ENCODE measurements around the gene VIPR2. TPM values are rescaled to one million over a fixed set of nuclear protein-coding genes. Genes with fewer than 3 reads are reported as not detected.

The VIPR2 gene
- total RNA-seq, 1 experiment from 2014 or later: not detected

DNA sequence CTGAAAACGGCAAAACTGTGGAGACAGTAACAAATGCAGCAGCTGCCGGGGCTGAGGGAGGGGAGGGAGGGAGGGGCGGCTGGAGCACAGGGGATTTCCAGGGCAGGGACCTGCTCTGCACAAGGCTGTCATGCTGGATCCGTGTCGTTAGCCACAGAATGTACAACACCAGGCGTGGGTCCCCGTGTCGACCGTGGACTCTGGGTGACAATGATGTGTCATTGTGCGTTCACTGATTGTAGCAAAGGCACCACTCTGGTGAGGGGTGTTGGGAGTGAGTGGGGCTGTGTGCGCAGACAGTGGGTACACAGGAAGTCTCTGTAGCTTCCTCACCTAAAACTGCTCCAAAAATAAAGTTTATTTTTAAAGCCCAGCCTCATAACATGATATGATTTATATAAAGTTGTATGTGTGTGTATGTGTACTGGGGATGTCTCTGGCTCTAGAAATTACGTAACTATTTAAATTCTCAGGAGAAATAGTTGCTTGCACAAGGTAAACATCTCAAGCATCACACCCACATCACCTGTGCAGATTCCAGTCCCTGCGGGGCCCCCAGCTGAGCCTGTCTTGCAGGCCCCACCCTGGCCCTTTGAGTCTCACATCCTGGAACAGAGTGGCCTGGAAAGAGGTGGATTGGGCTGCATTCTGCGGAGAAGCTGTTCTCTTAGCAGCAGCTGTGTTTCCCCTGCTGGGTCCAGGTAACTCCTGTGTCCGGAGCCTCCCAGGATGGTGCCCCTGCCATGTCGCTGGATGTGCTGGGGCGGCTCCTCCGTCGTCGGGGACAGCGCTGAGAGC, 152.6 kb downstream of the VIPR2 start:
- H3F3A ChIP-seq (ENCODE audit: insufficient read depth, low read depth): no peaks in the 10 kb centered on the region
- H2AFZ ChIP-seq: no peak overlapping the region
- intact Hi-C loops (cut with micrococcal nuclease; ENCODE audit: unreplicated experiment): no loop called here
- BruUV-seq (replicated peaks): no TSS peak
- CTCF ChIA-PET: interaction anchor here (0.5 kb wide), 1 partner anchor 1372 kb away, joined by 4 read pairs; no protein-coding TSS in a partner anchor
- H4K20me1 ChIP-seq (ENCODE audit: insufficient read depth): no peaks in the 10 kb centered on the region
- H3K79me2 ChIP-seq (ENCODE audit: low read depth): no peaks in the 10 kb centered on the region
- H3K27ac ChIP-seq: no peak overlapping the region
- no peak for DNase-seq
- no peak overlapping the region for H3K4me3 ChIP-seq
- POLR2A ChIA-PET (ENCODE audit: unreplicated experiment): no interaction called here
- no peaks in the 10 kb centered on the region for H3K4me1 ChIP-seq (replicated peaks; ENCODE audit: insufficient read depth)
- no peak overlapping the region for H3K4me2 ChIP-seq
- H3K9me3 ChIP-seq (ENCODE audit: insufficient read depth, low read depth): 0 out of 2 replicates have a peak, but pooled peaks cover 3% of the 10 kb centered on the region
- no peaks in the 10 kb centered on the region for H3K9me2 ChIP-seq (ENCODE audit: insufficient read depth)
- TF ChIP-seq EZH2 (IDR thresholded peaks at IDR 0.05; ENCODE audit: low read depth): no peak
- TF ChIP-seq, protein P1, sequence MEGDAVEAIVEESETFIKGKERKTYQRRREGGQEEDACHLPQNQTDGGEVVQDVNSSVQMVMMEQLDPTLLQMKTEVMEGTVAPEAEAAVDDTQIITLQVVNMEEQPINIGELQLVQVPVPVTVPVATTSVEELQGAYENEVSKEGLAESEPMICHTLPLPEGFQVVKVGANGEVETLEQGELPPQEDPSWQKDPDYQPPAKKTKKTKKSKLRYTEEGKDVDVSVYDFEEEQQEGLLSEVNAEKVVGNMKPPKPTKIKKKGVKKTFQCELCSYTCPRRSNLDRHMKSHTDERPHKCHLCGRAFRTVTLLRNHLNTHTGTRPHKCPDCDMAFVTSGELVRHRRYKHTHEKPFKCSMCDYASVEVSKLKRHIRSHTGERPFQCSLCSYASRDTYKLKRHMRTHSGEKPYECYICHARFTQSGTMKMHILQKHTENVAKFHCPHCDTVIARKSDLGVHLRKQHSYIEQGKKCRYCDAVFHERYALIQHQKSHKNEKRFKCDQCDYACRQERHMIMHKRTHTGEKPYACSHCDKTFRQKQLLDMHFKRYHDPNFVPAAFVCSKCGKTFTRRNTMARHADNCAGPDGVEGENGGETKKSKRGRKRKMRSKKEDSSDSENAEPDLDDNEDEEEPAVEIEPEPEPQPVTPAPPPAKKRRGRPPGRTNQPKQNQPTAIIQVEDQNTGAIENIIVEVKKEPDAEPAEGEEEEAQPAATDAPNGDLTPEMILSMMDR (conservative IDR thresholded peaks at IDR 0.05): no peak
- no peaks in the 10 kb centered on the region for H3K36me3 ChIP-seq (ENCODE audit: low read depth)
- peaks cover 73% of the 10 kb centered on the region for H3K27me3 ChIP-seq (ENCODE audit: insufficient read depth, low read depth)

- ChIA-PET CTCF (no interaction called here), POLR2A (ENCODE audit: unreplicated experiment) (no interaction called here)
- Histone ChIP-seq H3K4me2 (no peak overlapping the region), H3K9me2 (ENCODE audit: insufficient read depth) (no peaks in the 10 kb centered on the region), H3F3A (ENCODE audit: insufficient read depth, low read depth) (no peaks in the 10 kb centered on the region), H3K4me1 (replicated peaks; ENCODE audit: insufficient read depth) (no peaks in the 10 kb centered on the region), H3K79me2 (ENCODE audit: low read depth) (no peaks in the 10 kb centered on the region), H3K36me3 (ENCODE audit: low read depth) (no peaks in the 10 kb centered on the region), H4K20me1 (ENCODE audit: insufficient read depth) (no peaks in the 10 kb centered on the region), H2AFZ (no peak overlapping the region), H3K27ac (no peak overlapping the region), H3K4me3 (no peak overlapping the region), H3K27me3 (ENCODE audit: insufficient read depth, low read depth) (peaks cover 50% of the 10 kb centered on the region), H3K9me3 (ENCODE audit: insufficient read depth, low read depth) (0 out of 2 replicates have a peak, but pooled peaks cover 3% of the 10 kb centered on the region)
- BruUV-seq (replicated peaks): no TSS peak
- TF ChIP-seq, protein P1 (conservative IDR thresholded peaks at IDR 0.05): no peak
- intact Hi-C loops (cut with micrococcal nuclease; ENCODE audit: unreplicated experiment): no loop called here
- no peak for DNase-seq
Observed at GRCh38 chr7:158988996-158989395, 155.7 kb downstream of the VIPR2 start.

DNA sequence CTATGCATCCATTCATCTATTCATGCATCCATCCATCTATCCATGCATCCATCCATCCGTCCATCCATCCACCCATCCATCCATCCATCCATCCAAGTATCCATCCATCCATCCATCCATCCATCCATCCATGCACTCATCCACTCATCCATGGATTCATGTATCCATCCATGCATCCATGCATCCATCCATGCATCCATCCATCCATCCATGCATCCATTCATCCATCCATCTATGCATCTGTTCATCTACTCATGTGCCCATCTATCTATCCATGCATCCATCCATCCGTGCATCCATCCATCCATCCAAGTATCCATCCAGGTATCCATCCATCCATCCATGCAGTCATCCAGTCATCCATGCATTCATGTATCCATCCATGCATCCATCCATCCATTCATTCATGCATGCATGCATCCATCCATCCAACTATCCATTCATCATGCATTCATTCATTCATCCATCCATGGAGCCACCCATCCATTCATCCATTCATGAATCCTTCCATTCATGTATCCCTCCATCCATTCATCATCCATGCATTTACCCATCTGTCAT, 156.3 kb downstream of the VIPR2 start:
- intact Hi-C loops (cut with micrococcal nuclease; ENCODE audit: unreplicated experiment): no loop called here
- no peak overlapping the region for H2AFZ ChIP-seq
- H3K9me2 ChIP-seq (ENCODE audit: insufficient read depth): no peaks in the 10 kb centered on the region
- DNase-seq: no peak
- ChIA-PET POLR2A (ENCODE audit: unreplicated experiment) (no interaction called here), CTCF (no interaction called here)
- no peak overlapping the region for H3K4me3 ChIP-seq
- H3F3A ChIP-seq (ENCODE audit: insufficient read depth, low read depth): no peaks in the 10 kb centered on the region
- H3K79me2 ChIP-seq (ENCODE audit: low read depth): no peaks in the 10 kb centered on the region
- H3K27ac ChIP-seq: no peak overlapping the region
- H4K20me1 ChIP-seq (ENCODE audit: insufficient read depth): no peaks in the 10 kb centered on the region
- no TSS peak for BruUV-seq (replicated peaks)
- no peak overlapping the region for H3K4me2 ChIP-seq
- H3K27me3 ChIP-seq (ENCODE audit: insufficient read depth, low read depth): peaks cover 44% of the 10 kb centered on the region
- no peaks in the 10 kb centered on the region for H3K4me1 ChIP-seq (replicated peaks; ENCODE audit: insufficient read depth)
- TF ChIP-seq EZH2 (IDR thresholded peaks at IDR 0.05; ENCODE audit: low read depth): no peak
- TF ChIP-seq, protein P1 (conservative IDR thresholded peaks at IDR 0.05): no peak
- peaks cover 8% of the 10 kb centered on the region; the same call in 1 of the 2 replicates for H3K9me3 ChIP-seq (ENCODE audit: insufficient read depth, low read depth)
- no peaks in the 10 kb centered on the region for H3K36me3 ChIP-seq (ENCODE audit: low read depth)
